HG03066 (cell line): ENCODE results near the gene FLNC.

ENCODE experiments used
- ATAC-seq: cut with Tn5 transposase; IDR thresholded peaks from one replicate; pipeline ENCODE4 v1.9.1; 2021; ENCODE audit warnings: low read depth; ENCODE audit not compliant: unreplicated experiment

FLNC gene

GRCh38 chr7:128842674-128843641 is 12.8 kb downstream of the FLNC start:
- no peak for ATAC-seq

- ATAC-seq: no peak
These were observed 13.9 kb downstream of the FLNC start for GRCh38 chr7:128843938-128844621.

DNA sequence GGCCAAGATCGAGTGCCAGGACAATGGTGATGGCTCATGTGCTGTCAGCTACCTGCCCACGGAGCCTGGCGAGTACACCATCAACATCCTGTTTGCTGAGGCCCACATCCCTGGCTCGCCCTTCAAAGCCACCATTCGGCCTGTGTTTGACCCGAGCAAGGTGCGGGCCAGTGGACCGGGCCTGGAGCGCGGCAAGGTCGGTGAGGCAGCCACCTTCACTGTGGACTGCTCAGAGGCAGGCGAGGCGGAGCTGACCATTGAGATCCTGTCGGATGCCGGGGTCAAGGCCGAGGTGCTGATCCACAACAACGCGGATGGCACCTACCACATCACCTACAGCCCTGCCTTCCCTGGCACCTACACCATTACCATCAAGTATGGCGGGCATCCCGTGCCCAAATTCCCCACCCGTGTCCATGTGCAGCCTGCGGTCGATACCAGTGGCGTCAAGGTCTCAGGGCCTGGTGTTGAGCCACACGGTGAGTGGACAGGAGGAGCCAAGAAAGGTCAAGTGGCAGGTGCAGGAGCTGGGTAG is 14.6 kb downstream of the FLNC start:
- no peak for ATAC-seq

- no peak for ATAC-seq
These were observed 15.3 kb downstream of the FLNC start for GRCh38 chr7:128845475-128845874.

- no peak for ATAC-seq
These were observed 15.8 kb downstream of the FLNC start for GRCh38 chr7:128845987-128846386.

DNA sequence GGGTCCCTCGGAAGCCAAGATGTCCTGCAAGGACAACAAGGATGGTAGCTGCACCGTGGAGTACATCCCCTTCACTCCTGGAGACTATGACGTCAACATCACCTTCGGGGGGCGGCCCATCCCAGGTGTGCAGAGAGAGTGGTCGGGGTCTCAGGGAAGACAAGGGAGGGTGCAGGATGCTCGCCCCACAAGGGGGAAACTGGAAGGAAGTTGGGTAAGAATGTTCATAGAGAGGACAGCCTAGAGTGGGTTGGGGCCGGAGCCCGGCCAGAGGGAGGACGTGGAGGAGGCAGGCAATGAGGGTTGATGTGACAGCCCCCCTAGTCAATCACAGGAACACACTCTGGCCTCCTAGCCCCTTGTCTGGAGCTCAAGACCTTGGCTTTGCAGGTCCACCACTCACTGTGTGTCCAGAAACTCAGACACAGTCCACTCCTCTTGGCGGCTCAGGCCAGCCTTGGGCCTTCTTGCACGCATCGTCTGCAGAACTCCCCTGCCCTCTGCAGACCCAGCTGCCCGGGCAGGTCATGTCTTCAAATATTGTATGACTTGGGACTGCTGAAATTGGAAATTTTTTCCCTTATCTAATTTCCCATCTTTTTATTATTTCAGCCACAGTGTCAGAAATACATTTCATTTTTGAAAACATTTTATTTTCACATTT is 16.7 kb downstream of the FLNC start:
- ATAC-seq: no peak

DNA sequence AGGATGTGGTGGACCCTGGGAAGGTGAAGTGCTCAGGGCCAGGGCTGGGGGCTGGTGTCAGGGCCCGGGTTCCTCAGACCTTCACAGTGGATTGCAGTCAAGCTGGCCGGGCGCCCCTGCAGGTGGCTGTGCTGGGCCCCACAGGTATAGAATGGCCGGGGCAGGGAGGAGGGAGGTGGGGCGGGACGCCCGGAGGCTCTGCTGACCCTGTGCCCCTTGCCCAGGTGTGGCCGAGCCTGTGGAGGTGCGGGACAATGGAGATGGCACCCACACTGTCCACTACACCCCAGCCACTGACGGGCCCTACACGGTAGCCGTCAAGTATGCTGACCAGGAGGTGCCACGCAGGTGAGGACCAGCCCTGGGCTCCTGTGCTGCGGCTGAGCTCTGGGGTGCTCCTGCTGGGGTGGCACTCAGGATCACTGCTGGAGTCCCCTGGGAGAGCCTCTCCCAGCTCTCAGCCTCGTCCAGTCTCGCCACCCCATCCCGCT is 17.6 kb downstream of the FLNC start:
- no peak for ATAC-seq

DNA sequence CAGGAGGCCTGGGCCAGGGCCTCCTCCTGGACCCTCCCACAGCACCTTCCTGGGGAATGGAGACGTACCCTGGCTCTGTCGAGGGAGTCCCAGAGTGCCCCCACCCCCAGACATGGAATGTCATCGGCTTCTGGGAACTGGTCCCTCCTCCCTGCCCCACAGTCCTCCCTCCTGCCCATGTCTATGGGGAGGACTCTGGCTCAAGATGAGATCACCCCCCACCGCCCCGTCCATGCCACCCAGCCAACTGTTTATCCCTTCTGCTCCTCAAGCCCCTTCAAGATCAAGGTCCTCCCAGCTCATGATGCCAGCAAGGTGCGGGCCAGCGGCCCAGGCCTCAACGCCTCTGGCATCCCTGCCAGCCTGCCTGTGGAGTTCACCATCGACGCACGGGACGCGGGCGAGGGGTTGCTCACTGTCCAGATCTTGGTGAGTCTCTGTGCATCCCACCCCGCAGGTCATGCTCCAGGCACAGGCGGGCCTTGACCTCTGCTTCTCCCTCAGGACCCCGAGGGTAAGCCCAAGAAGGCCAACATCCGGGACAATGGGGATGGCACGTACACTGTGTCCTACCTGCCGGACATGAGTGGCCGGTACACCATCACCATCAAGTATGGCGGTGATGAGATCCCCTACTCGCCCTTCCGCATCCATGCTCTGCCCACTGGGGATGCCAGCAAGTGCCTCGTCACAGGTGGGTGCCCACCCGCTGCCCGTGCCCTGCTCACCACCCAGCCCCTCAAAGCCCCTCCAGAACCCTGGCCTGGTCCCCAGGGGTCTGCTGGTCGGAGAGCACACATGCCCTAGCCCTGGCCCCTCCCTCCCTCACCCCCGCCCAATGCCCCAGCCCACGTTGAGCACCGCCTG is 18.3 kb downstream of the FLNC start:
- ATAC-seq: no peak

DNA sequence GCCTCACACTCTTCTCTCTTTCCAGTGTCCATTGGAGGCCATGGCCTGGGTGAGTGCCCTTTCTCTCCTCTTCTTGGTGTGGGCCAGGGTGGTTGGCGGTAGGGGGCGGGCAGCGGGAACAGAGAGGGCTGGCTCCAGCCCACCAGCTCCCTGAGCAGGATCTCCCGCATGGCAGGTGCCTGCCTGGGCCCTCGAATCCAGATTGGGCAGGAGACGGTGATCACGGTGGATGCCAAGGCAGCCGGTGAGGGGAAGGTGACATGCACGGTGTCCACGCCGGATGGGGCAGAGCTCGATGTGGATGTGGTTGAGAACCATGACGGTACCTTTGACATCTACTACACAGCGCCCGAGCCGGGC is 18.9 kb downstream of the FLNC start:
- ATAC-seq: no peak

DNA sequence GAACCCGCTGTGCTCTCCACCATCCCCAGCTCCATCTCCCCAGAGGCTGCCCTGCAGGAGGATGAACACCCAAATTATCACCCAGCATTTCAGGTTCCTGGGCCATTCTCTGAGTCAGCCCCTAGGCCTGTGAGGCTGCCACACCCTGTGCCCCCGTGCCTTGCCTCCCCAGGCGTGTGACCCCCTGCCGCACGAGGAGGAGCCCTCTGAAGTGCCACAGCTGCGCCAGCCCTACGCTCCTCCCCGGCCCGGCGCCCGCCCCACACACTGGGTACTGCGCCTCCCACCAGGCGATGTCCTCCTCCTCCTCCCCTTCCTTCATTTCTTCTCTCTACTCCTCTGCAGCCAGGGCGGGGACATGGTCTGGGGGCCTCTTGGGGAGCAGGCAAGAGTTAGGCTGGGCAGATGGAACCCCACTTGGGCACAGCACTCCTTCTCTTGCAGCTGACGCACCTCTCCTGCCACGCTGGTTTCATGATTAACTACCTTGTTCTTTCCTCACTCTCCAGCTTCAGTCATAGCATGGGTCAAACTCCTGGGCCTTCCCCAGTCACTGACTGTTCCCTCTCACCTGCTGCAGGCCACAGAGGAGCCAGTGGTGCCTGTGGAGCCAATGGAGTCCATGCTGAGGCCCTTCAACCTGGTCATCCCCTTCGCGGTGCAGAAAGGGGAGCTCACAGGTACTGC is 19.7 kb downstream of the FLNC start:
- ATAC-seq: no peak

DNA sequence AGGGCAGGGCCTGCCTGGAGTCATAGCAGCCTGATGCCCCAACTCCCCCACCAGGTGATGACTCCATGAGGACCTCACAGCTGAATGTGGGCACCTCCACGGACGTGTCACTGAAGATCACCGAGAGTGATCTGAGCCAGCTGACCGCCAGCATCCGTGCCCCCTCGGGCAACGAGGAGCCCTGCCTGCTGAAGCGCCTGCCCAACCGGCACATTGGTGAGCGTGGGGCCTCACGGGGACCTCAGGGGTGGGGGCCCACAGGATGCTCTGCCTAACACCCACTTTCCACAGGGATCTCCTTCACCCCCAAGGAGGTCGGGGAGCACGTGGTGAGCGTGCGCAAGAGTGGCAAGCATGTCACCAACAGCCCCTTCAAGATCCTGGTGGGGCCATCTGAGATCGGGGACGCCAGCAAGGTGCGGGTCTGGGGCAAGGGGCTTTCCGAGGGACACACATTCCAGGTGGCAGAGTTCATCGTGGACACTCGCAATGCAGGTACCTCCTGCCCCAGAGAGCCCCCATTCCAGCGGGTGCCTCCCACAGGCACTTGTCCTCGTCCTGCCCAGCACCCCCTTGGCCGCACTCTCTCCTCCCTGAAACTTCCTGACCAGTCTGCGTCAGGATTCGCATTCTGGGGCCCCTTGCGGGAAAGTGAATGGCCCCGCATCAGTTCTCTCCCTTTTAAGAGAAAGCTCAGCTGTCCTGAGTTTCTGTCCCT is 22.5 kb downstream of the FLNC start:
- no peak for ATAC-seq

DNA sequence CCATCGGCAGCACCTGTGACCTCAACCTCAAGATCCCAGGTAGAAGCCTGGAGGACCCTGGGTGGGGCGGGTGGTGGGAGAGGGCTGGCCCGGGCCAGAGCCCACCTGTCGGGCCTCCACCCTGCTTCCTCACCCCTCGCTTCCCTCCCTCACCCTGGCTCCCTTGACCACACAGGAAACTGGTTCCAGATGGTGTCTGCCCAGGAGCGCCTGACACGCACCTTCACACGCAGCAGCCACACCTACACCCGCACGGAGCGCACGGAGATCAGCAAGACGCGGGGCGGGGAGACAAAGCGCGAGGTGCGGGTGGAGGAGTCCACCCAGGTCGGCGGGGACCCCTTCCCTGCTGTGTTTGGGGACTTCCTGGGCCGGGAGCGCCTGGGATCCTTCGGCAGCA is 23.6 kb downstream of the FLNC start:
- no peak for ATAC-seq

GRCh38 chr7:128854396-128854795 is 24.2 kb downstream of the FLNC start:
- ATAC-seq: no peak

DNA sequence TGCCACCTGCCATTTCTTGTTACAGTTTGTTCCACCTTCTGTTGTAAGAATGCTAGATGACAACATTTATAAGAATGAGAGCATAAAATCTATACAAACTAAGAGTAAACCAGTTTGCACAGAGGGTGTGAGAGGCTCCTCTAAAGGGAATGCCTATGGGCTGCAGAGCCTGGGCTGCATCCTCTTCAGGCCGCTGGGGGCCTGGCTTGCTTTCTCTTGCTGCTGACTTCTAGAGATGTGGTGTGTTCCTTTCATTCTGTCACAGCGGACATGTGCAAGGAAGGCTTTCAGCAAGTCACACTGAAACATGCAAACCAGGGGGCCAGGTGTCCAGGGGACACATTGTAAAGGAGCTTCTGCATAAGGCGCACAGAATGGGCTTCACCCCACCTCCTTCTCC is 25.4 kb downstream of the FLNC start:
- no peak for ATAC-seq

DNA sequence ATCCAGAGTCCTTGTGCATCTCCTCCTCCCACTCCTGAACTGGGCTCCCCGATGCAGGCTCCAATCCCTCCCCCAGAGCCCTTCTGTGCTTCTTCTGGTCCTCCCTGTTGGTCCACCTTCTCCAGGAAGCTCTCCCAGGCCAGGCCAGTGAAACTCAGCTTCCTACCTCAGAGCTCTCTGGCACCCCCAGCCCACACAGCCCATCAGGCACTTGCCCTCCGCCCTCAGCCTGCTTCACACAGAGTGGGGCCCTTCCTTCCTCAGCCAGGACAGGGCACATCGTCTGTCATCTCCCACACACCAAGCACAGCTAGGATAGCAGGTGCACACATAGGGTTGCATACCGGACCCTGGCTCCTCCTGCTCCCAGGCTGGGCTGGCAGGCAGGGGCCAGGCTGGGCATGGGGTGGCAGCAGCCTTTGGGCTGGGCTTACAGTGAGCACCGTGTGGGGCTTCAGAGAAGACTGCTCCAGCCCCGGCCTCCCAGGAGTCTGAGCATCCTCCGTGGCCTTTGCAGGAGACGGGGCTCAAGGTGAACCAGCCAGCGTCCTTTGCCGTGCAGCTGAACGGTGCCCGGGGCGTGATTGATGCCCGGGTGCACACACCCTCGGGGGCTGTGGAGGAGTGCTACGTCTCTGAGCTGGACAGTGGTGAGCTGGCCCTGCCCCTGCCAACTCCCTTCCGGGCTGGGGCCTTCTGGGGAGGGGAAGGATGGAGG is 26.0 kb downstream of the FLNC start:
- no peak for ATAC-seq

GRCh38 chr7:128858380-128859231 is 28.4 kb downstream of the FLNC start:
- no peak for ATAC-seq
